Kidney (tissue), 14 donors: ENCODE results near the gene MAP7. TPM values are rescaled to one million over a fixed set of nuclear protein-coding genes. Genes with fewer than 3 reads are reported as not detected.

ENCODE experiments used
- DNase-seq, 5 donors: peaks; one replicate each; pipeline ENCODE4 v3.0.0-alpha.2; 2013 to 2020
- FAIRE-seq: peaks from 2 replicates; lab custom pipeline; 2012; peaks lifted over from hg19 to GRCh38; lab: Jason Lieb, UNC
- H3K27ac ChIP-seq, 2 donors: one replicate each; pipeline ENCODE4 v1.7.0; 2013; ENCODE audit warnings: low read depth in 2 of 2, low read length in 2 of 2, inconsistent platforms in 1 of 2
- H3K27me3 ChIP-seq: one replicate; pipeline ENCODE4 v1.7.1; 2013; ENCODE audit warnings: low read length, inconsistent platforms; ENCODE audit not compliant: control insufficient read depth, insufficient read depth
- H3K36me3 ChIP-seq, 3 donors: one replicate each; pipeline versions ENCODE4 v1.7.0 to v1.7.1; 2013; ENCODE audit warnings: low read length in 3 of 3, control low read depth in 1 of 3, inconsistent platforms in 1 of 3; ENCODE audit not compliant: insufficient read depth in 3 of 3, control insufficient read depth in 2 of 3
- H3K4me1 ChIP-seq, 3 donors: one replicate each; pipeline versions ENCODE4 v1.7.0 to v1.7.1; 2013; ENCODE audit warnings: low read length in 3 of 3, inconsistent platforms in 1 of 3, low read depth in 1 of 3; ENCODE audit not compliant: control insufficient read depth in 2 of 3, insufficient read depth in 2 of 3
- H3K4me3 ChIP-seq, 3 donors: one replicate each; pipeline versions ENCODE4 v1.7.0 to v1.8.1; 2013; ENCODE audit warnings: low read length in 3 of 3, control low read depth in 1 of 3, inconsistent platforms in 1 of 3
- H3K9ac ChIP-seq, 3 donors: one replicate each; pipeline versions ENCODE4 v1.7.0 to v1.7.1; 2013; ENCODE audit warnings: low read length in 3 of 3, control low read depth in 1 of 3, inconsistent platforms in 1 of 3
- H3K9me3 ChIP-seq, 3 donors: one replicate each; pipeline versions ENCODE4 v1.7.0 to v1.7.1; 2013; ENCODE audit warnings: low read length in 3 of 3, control low read depth in 1 of 3, inconsistent platforms in 1 of 3; ENCODE audit not compliant: control insufficient read depth in 2 of 3, insufficient read depth in 1 of 3
- CTCF ChIP-seq: IDR thresholded peaks from 3 replicates; pipeline ENCODE4 v1.5.1; 2012; ENCODE audit warnings: mild to moderate bottlenecking, moderate library complexity, borderline replicate concordance; ENCODE audit not compliant: insufficient read depth; ENCODE audit errors: extremely low read depth
- intact Hi-C: fragments of 100-400 bp; cut with DNase I; formaldehyde crosslinking; loops from one replicate; pipeline ENCODE4 v1.11.1; 2022
- polyA plus RNA-seq: library from polyadenylated mRNA; stranded (reverse); fragments of 350-450 nt; fragmentation: Illumina TruSeq; extraction: RNeasy Lipid Tissue Mini Kit (QIAGEN cat#74804); gene quantifications from one replicate; pipeline ENCODE4 v1.2.3, GENCODE V29; 2014; ENCODE audit warnings: low read depth, low replicate concordance; ENCODE audit not compliant: insufficient read depth
- total RNA-seq: library from RNA; stranded (reverse); fragmentation: NEBNext Ultra II Directional; extraction: Animal tissue kit (Norgen Biotek cat#: 25700); gene quantifications from one replicate; pipeline ENCODE4 v1.2.1, GENCODE V29; 2021
- donor health status: control.
- donor health status: control.
- donor health status: control.
- donor health status: control.
- donor health status: control.
- donor health status: DM: yes; HTN: yes; CAD: no.
- donor health status: Normal renal cell carcinoma (clear cell type).

MAP7 gene
- total and polyA plus RNA-seq, 2 donors from 2014 or later: 16.0 to 40.0 TPM

GRCh38 chr6:136506124-136506799 is 44.0 kb downstream of the MAP7 start:
- intact Hi-C loops: no loop called here
- Histone ChIP-seq H3K27me3 (no peaks in the 10 kb centered on the region), H3K4me3 (no peak overlapping the region), H3K9me3 (no peaks in the 10 kb centered on the region), H3K36me3 (no peaks in the 10 kb centered on the region), H3K4me1 (peaks cover 0 to 7% (median 0%) of the 10 kb centered on the region in 3 donors), H3K27ac (no peak overlapping the region), H3K9ac (no peak overlapping the region)
- no peak for TF ChIP-seq CTCF
- FAIRE-seq (no peak), DNase-seq (no peak)

- no peak overlapping the region for H3K4me3 ChIP-seq
- no peak for FAIRE-seq
These were observed 46.8 kb downstream of the MAP7 start for GRCh38 chr6:136503303-136504029.

GRCh38 chr6:136502786-136503185 is 47.4 kb downstream of the MAP7 start:
- FAIRE-seq: no peak
- Histone ChIP-seq H3K4me3 (no peak overlapping the region), H3K9me3 (no peaks in the 10 kb centered on the region), H3K36me3 (no peaks in the 10 kb centered on the region), H3K4me1 (peaks cover 0 to 7% (median 0%) of the 10 kb centered on the region in 3 donors), H3K27me3 (no peaks in the 10 kb centered on the region), H3K27ac (no peak overlapping the region), H3K9ac (no peak overlapping the region)
- peak in 1 of 5 donors; percentile 7 for DNase-seq
- intact Hi-C loops: no loop called here
- no peak for TF ChIP-seq CTCF

More at GRCh38 chr6:136503303-136504029, 46.8 kb downstream of the MAP7 start:
- no peak for TF ChIP-seq CTCF
- no peak overlapping the region for H3K9ac ChIP-seq
- no peaks in the 10 kb centered on the region for H3K36me3 ChIP-seq
- H3K27ac ChIP-seq: no peak overlapping the region
- peak in 1 of 5 donors; percentile 10 for DNase-seq
- peaks cover 0 to 7% (median 0%) of the 10 kb centered on the region in 3 donors for H3K4me1 ChIP-seq
- no peaks in the 10 kb centered on the region for H3K9me3 ChIP-seq
- no peaks in the 10 kb centered on the region for H3K27me3 ChIP-seq
- intact Hi-C loops: no loop called here
